Brain pericyte (primary cell): ENCODE data around the gene ZFYVE19.

Experiments
- DNase-seq: peaks from one replicate; pipeline ENCODE4 v3.0.0-alpha.2; 2012; ENCODE audit warnings: low read depth, low spot score

ZFYVE19 gene

GRCh38 chr15:40807028-40807887, at the start of gene ZFYVE19, which contains the start of gene DNAJC17:
Gene ZFYVE19, plus strand, starts transcription at chr15:40807089. Its CDS starts 501 bp downstream, at chr15:40807590.
Gene DNAJC17, minus strand, starts transcription at chr15:40807473. Its CDS starts 27 bp downstream, at chr15:40807446.
- peak; percentile 93 for DNase-seq

GRCh38 chr15:40759961-40760360, 46.9 kb upstream of the ZFYVE19 start:
- no peak for DNase-seq

DNA sequence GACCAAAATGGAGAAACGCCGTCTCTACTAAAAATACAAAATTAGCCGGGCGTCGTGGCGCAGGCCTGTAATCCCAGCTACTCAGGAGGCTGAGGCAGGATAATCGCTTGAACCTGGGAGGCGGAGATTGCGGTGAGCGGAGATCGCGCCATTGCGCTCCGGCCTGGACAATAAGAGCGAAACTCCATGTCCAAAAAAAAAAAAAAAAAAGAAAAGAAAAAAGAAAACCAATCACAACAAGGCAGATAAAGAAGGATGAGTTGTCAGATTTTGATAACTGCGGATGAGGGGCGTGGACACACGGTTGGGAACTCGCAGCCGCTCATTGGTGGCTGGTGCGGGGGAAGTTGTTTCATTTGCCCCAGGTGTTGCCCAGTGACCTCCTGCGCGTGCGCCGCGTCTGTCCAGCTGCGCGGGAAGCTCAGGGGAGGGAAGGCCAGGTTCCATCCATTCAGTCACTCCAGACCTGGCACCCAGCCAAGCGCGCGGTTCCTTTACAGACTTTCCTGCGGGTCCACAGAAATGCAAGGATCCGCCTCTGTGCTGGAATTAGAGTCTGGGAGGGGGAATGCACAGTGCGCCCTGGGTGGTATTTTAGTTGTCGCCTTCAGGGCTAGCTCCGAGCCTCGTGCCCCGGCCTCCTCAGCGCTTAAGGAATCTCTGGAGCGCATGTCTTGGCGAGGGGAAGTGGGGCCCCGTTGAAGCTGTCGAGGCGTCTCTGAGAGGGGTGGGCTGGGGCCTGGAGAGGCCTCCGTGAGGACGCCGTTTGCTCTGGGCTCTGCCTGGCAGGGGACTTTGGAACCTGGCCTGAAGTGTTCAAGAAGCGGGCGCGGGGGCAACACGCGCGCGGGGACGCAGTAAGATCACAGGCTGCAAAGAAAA, 43.7 kb upstream of the ZFYVE19 start:
- DNase-seq: no peak

DNA sequence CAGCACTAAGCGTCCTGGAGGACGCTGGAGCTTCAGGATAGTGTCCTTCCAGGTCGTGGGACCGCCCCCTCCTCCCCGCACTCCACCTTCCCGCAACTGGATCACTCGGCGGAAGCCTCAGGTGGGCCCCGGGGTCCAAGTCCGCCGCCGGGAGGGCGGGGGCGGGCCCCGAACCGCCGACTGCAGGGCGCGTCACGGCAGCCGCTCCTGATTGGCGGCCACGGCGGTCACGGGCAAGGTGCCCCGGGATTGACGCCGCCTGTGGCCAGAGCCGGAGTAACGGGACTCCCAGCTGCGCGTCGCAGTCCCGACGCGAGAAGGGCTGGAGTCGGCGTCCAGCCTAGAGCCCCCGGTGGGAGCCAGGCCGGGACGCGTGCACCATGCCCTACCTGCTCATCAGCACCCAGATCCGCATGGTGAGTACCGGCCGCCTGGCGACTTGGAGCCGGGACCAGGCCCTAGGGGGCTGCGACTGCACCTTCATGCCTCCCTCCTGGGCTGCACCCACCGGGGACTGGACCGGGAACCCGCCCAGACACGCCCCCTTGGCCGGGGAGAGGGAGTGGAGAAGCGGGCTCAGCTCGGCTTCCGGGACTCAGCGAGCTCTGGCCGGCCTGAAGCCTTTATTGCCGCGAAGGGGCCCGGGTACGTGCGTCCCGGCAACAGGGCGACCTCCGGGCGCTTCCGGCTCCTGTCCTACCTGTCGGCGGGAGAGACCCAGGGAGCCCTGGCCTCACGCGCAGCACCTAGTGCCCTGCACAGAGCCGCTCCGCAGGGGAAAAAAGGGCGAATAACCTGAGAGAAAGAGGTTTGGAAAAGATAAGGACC, 42.9 kb upstream of the ZFYVE19 start, which contains the start of gene GCHFR:
Gene GCHFR (plus strand): TSS at position 268 of the 828 bp plus-strand sequence. CDS start 113 bp downstream, at position 381.
- no peak for DNase-seq

DNA sequence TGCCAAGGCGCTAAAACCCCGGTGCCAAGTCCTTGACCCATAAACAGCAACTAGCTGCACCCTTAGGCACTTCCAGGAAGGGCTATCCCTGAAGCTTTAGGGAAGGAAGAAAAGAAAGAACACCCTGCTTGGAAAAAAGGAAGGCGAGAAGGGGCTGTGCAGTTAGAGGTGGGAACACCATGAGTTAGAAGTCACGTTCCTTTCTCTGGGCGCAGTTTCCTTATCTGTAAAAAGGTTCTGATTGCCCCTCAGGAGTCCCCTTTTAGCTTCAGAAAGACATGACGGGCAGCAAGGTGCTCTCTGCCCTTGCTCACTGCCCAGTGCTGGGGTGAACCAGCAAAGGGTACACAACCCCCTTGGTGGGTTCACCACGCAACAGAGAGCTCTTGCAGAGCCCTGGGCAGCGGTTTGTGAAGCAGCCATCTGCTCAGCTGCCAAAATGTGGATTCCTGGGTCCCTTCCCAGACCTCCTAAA, 42.2 kb upstream of the ZFYVE19 start:
- DNase-seq: no peak

DNA sequence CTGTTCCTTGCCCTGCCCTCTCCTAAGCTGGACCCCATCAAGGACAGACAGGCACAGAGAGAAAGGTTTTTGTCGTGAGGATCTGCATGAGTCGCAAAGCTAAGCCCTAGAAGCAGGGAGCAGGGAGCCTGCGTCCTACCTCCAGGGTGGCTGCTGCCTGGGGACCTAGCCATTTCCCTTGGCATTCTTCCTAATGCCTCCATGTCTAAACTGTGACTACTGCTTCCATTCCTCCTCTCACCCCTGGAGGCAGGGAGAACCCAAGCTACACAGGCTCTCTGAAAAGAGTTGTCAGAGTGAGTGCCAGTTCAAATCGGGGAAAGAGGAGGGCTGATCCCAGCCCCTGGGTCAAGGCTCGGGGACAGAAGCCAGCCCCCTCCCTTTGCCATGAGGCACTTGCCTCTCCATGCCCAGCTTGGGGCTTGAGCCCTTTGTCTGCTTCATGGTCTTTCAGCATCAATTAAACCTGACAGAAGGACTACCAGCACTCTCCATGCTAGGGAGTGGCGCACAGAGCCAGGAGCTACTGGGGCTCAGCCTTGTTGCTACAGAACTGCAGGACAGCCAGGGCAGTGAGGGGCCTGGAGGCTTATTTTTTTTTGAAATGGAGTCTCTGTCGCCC, 40.6 kb upstream of the ZFYVE19 start:
- DNase-seq: no peak

DNA sequence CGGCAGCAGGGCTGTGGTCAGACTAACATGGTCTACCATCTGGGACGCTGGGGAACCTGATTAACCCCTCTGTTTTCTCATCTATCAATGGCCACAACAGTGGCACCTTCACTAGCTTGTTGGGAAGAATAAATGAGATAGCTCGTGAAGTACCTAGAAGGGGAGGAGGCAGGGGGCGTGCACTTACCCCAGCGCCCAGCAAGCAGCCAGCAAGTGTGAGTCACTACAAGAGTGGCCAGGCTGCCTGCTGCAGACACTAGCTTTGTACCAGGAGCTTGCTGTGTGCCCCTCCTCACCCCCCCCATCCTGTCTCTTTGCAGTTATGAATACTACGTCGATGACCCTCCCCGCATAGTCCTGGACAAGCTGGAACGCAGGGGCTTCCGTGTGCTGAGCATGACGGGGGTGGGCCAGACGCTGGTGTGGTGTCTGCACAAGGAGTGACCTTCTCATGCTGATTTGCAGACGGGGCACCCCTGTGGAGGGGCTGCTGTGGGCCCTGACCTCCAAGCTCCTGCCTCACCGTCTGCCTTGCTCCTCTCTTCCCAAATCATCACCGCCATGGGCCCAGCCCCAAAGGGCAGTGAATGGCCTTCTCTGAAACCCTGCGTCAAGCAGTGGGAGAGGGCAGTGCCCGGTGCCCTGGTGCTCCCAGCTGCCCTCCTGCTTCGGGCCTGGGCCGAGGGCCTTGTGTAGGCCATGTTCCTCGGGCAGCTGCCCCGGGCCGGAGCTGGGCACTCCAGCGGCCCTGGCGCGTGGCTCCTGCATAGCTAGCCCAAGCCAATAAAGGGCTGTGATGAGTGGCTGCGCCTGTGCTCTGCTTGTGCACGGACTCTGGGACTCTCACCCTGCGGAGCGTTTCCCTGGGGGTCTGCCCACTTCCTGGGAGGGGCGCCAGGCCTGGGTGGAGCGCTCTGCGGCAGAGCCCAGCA, 39.7 kb upstream of the ZFYVE19 start:
- DNase-seq: no peak

- DNase-seq: no peak
Measured at GRCh38 chr15:40767838-40768500, 38.9 kb upstream of the ZFYVE19 start.

- DNase-seq: no peak
Measured at GRCh38 chr15:40768521-40769273, 38.2 kb upstream of the ZFYVE19 start.

DNA sequence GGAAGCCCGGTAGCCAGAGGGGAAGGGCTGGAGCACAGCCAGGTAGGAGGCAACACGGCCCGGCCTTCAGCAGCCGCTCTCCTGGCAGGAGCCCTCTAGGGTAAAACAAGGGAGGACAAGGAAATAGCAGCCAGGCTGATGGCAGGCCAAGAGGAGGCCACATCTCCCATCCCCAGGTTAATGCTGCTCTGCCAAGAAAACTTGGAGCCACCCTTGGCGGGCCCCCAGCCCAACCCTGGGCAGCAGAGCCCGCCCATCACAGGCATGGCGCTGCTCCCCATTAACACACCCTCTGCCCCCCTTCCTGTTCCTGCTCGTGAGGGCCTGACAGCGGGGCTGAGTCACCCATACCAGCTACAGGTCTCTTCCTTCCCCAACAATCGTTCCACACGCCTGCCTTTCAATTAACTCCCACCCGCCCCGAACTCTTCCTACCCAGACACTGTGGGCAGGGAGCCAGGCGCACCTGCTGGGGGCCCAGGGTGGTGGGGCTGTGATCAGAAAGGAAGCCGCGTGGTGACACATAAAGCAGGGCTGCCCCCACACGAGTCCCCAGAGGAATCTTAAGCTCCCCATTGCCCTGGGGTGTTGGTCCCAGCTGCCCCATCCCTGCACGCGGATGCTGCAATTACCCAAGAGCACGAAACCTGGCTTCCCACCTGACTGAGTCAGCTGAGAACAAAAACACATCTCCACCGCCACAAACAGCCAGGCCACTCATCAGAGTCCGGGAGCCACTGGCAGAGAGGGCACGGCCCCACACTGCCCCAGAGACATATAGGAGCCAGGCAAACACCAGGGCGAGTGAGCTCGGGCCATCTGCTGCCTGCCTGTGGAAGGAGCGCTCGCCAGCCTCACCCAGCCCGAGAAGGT, 37.4 kb upstream of the ZFYVE19 start, which contains the start of gene C15orf62:
Gene C15orf62 (plus strand): TSS at position 707 of the 873 bp plus-strand sequence. CDS start 516 bp downstream, outside the sequence.
- DNase-seq: no peak

DNA sequence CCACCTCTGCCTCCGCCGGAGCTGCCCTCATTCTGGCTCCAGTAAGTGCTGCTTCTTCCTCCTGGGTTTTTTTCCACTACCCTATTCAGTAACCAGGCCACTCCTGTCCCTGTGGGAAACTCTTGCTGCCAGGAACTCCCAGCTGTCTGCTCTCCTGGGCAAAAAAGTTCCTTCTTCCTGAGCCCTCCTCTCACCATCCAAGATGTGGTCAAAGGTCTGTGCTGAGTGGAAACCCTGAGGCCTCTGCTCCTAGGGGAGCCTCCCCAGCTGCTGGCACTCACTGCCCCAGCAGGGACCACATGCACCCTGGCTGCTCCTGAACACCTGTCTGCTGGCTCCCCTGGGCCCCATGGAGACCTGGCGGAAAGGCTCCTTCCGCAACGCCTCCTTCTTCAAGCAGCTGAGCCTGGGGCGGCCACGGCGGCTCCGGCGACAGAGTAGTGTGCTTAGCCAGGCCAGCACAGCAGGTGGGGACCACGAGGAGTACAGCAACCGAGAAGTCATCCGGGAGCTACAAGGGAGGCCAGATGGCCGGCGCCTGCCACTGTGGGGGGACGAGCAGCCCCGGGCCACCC, 36.7 kb upstream of the ZFYVE19 start:
- DNase-seq: no peak

GRCh38 chr15:40771242-40771641, 35.6 kb upstream of the ZFYVE19 start:
- DNase-seq: no peak

DNA sequence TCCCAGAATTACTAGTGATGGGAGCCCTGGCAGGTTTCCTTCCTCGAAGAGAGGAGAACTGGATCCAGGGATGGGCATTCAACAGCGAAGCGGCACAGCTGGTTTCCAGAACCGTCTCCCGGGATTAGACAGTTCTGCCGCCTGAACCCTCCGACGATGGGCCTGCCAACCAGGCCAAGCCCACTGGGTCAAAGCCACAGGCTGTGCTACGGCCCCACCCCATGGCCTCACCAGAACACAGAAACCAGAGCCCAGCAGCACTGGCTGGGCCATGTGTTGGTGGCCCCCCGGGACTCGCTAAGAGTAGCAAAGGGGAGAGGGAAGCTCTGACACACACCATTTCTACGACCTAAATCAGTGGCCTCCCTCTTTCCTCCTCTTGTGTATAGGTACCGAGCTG, 34.9 kb upstream of the ZFYVE19 start:
- no peak for DNase-seq

- no peak for DNase-seq
Measured at GRCh38 chr15:40773496-40773895, 33.4 kb upstream of the ZFYVE19 start.

GRCh38 chr15:40773902-40774301, 33.0 kb upstream of the ZFYVE19 start:
- no peak for DNase-seq

- DNase-seq: no peak
Measured at GRCh38 chr15:40775007-40775406, 31.9 kb upstream of the ZFYVE19 start.
